Measurements from ENCODE around the gene ITGAD.

The ITGAD gene

GRCh38 chr16:31365131-31365865 lies 27.8 kb upstream of the ITGAD start:
- no peak for DNase-seq

GRCh38 chr16:31367853-31368252 lies 25.3 kb upstream of the ITGAD start:
- no peak for DNase-seq

GRCh38 chr16:31371008-31371407 lies 22.1 kb upstream of the ITGAD start:
- no peak for DNase-seq

GRCh38 chr16:31371619-31372484 lies 21.3 kb upstream of the ITGAD start:
- no peak for DNase-seq

GRCh38 chr16:31373235-31373634 lies 19.9 kb upstream of the ITGAD start:
- DNase-seq = no peak

GRCh38 chr16:31375231-31375630 lies 17.9 kb upstream of the ITGAD start:
- DNase-seq = no peak

- DNase-seq = no peak
Observed at GRCh38 chr16:31376705-31377104, 16.4 kb upstream of the ITGAD start.

- no peak for DNase-seq
Observed at GRCh38 chr16:31377210-31377903, 15.8 kb upstream of the ITGAD start.

DNA sequence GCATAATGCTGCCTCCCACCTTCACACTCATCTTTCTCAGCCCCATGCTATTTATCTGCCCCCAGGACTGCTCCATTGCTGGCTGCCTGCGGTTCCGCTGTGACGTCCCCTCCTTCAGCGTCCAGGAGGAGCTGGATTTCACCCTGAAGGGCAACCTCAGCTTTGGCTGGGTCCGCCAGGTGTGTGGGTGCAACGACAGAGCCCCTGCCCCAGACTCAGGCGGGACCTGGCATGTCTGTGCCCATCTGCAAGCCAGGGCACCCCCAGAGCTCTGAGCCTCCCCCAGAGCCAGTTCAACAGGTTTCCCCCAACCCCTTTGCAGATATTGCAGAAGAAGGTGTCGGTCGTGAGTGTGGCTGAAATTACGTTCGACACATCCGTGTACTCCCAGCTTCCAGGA lies 12.9 kb upstream of the ITGAD start:
- no peak for DNase-seq

DNA sequence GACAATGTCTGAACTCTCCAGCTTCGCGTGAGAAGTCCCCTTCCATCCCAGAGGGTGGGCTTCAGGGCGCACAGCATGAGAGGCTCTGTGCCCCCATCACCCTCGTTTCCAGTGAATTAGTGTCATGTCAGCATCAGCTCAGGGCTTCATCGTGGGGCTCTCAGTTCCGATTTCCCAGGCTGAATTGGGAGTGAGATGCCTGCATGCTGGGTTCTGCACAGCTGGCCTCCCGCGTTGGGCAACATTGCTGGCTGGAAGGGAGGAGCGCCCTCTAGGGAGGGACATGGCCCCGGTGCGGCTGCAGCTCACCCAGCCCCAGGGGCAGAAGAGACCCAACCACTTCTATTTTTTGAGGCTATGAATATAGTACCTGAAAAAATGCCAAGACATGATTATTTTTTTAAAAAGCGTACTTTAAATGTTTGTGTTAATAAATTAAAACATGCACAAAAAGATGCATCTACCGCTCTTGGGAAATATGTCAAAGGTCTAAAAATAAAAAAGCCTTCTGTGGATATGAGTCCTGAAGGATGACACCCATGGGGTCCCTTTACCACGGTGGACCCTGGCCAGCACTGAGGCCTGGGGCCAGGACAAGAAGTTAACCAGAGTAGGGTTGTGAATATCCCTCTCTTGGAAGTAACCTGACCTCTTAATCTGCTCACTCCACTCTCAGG lies 10.5 kb upstream of the ITGAD start:
- no peak for DNase-seq

DNA sequence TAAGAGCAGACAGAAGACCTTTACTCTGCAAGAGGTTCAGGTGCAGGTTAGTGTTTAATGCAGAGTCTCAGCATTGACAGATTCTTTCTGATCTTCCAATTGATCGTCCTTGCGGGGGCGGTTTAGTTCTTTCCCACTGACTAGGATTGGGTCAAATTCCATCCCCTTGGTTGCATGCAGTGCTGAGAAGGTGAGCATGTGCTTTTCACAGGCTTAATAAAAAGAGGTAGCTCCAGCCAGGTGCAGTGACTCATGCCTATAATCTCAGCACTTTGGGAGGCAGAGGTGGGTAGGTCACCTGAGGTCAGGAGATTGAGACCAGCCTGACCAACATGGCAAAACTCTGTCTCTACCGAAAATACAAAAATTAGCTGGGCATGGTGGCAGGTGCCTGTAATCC lies 7.5 kb upstream of the ITGAD start:
- no peak for DNase-seq

- DNase-seq = no peak
Observed at GRCh38 chr16:31386157-31386984, 6.8 kb upstream of the ITGAD start.

DNA sequence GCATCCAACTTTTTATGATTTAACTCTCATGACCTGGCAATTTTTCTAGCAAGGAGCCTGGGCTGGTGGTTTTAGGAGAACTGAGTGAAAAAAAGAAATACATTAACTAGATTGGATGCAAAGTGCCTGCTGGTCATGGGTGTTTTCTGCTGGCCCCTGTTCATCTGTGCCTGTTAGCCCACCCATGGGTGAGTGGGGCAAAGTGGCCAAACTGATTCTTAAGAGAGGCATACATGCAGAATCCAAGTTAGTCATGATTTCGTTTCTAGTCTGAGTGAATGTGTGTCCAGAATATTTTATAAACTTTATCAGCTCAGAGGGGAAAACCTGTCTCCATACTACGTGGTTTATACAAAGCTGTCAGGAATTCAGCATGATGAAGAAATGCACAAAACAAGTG lies 4.6 kb upstream of the ITGAD start:
- DNase-seq = no peak

GRCh38 chr16:31390504-31391041 lies 2.6 kb upstream of the ITGAD start:
- DNase-seq = no peak

DNA sequence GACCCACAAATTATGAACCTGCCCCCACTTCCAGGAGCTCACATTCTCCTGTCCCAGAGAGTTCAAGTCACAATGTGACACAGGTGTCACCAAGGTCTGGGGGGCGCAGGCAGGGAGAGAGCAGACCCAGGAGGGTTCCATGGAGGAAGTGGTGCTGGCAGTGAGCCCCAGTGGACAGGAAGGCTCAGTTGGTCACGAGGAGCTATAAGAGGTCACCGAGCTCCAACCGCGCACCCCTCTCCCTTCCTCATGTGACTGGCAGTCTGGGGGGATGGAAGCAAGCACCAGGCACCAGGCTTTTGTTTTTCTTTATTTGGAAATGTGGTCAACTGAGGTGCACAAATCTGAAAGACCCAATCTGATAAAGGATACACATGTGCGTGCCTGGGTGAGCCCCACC lies 2.5 kb downstream of the ITGAD start:
- DNase-seq = no peak

- DNase-seq = no peak
Observed at GRCh38 chr16:31397096-31397660, 4.0 kb downstream of the ITGAD start.

DNA sequence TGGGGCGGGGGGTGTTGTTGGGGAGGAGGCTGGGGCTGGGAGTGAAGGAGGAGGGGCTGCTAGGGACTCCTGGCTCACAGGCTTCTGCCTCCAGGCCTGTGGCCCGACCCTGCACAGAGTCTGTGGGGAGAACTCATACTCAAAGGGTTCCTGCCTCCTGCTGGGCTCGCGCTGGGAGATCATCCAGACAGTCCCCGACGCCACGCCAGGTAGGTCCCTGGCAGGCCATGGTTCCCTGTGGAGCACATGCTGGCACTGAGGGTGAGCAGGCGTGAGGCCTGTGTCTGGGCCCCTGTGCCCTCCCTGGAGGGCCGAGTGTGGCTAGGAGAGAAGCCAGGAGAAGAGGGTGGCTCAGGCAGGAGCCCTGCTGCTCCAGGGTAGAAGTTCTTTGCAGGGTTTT lies 4.6 kb downstream of the ITGAD start:
- no peak for DNase-seq

GRCh38 chr16:31400191-31400590 lies 7.1 kb downstream of the ITGAD start:
- DNase-seq = no peak

DNA sequence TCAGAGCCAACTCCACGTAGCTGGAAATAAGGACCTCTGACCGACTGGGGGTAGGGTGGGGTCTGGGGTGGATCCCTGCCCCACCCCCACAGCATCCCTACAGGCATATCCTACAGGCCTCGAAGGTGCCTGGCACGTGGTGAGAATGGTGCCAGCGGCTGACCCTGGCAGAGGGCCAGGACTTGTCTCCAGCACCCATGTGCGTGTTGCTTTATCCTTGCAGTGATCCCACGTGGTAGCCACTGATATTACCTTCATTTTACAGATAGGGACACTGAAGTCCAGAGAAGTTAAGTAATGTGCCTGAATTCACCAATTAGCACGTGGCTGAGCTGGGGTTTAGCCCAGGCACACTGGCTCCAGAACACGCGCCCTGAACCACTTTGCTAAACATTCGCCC lies 8.3 kb downstream of the ITGAD start:
- DNase-seq = no peak

GRCh38 chr16:31402687-31403086 lies 9.6 kb downstream of the ITGAD start:
- no peak for DNase-seq

DNA sequence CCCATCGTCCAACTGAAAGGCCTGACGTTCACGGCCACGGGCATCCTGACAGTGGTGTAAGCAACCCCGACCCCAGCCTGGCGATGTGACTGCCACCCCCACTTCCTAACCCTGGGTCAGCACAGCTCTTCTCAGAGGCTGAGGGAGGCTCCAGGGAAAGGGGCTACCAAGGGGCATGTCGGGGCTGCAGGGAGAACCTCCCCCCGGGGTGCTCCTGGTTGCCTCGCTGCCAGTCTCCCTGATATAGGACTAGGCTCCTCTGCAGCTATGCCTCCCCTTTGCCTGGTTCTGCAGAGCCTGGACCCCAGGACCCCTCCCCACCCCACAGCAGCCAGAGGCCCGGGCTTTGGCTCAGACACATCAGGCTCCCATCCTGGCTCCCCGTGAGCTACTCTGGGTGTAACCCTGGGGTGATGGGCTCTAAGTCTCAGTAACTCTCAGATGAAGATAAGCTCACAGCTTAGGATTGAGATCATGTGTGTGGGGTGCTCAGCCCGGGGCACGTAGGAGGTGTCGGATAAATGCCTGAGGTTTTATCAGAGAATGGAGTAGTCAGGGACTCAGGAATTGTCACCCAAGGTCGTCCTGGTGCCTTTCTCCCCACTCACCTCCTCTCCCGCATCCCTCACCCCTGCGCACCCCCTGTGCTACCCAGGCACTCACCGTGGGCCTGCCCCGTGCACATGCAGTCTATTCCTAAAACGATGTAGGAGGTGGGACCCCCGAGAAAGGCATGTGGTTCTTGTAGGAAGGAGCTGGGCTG lies 10.6 kb downstream of the ITGAD start:
- DNase-seq = no peak
